ENCODE measurements around the gene TMCO4. TPM values are rescaled to one million over a fixed set of nuclear protein-coding genes. Genes with fewer than 3 reads are reported as not detected.
A peak's percentile ranks its signal among the peaks of the same experiment; 100 is the strongest.

TMCO4 gene
- total RNA-seq, 1 donor: 27.5 TPM

- no peaks in the 10 kb centered on the region for H3K36me3 ChIP-seq (ENCODE audit: insufficient read depth, low read length)
- no peaks in the 10 kb centered on the region for H4K20me1 ChIP-seq (ENCODE audit: insufficient read depth, low read length)
- H2AFZ ChIP-seq (ENCODE audit: low read length): no peak overlapping the region
- no peaks in the 10 kb centered on the region for H3K27me3 ChIP-seq (ENCODE audit: insufficient read depth, low read length)
- H3K9me3 ChIP-seq (ENCODE audit: low read depth, low read length): no peaks in the 10 kb centered on the region
- no peak for TF ChIP-seq CTCF (IDR thresholded peaks at IDR 0.05; ENCODE audit: extremely low read depth, low read depth, low read length)
- no peak overlapping the region for H3K27ac ChIP-seq (ENCODE audit: low read depth, low read length)
- peak; percentile 53 for DNase-seq (ENCODE audit: insufficient read length, low spot score, missing footprints)
- no peaks in the 10 kb centered on the region for H3K79me2 ChIP-seq (ENCODE audit: insufficient read depth, low read length)
- no peak overlapping the region for H3K4me2 ChIP-seq (ENCODE audit: insufficient read depth, low read length)
- H3K4me1 ChIP-seq (ENCODE audit: insufficient read depth, low read length): peaks cover 14% of the 10 kb centered on the region
- no peak overlapping the region for H3K4me3 ChIP-seq (ENCODE audit: insufficient read depth, low read length)
Measured at GRCh38 chr1:19804831-19805251, 5.1 kb upstream of the TMCO4 start.

- Histone ChIP-seq H3K27me3 (ENCODE audit: insufficient read depth, low read length) (no peaks in the 10 kb centered on the region), H2AFZ (ENCODE audit: low read length) (no peak overlapping the region), H3K79me2 (ENCODE audit: insufficient read depth, low read length) (no peaks in the 10 kb centered on the region), H4K20me1 (ENCODE audit: insufficient read depth, low read length) (no peaks in the 10 kb centered on the region), H3K9me3 (ENCODE audit: low read depth, low read length) (no peaks in the 10 kb centered on the region), H3K36me3 (ENCODE audit: insufficient read depth, low read length) (no peaks in the 10 kb centered on the region), H3K4me1 (ENCODE audit: insufficient read depth, low read length) (peaks cover 29% of the 10 kb centered on the region), H3K4me2 (ENCODE audit: insufficient read depth, low read length) (no peak overlapping the region), H3K4me3 (ENCODE audit: insufficient read depth, low read length) (no peak overlapping the region), H3K27ac (ENCODE audit: low read depth, low read length) (no peak overlapping the region)
- TF ChIP-seq CTCF (IDR thresholded peaks at IDR 0.05; ENCODE audit: extremely low read depth, low read depth, low read length): no peak
- DNase-seq (ENCODE audit: insufficient read length, low spot score, missing footprints): no peak
Measured at GRCh38 chr1:19802269-19802668, 2.6 kb upstream of the TMCO4 start.

GRCh38 chr1:19800076-19800804 is 524 bp upstream of the TMCO4 start:
- no peaks in the 10 kb centered on the region for H3K36me3 ChIP-seq (ENCODE audit: insufficient read depth, low read length)
- peak; percentile 94 for DNase-seq (ENCODE audit: insufficient read length, low spot score, missing footprints)
- H3K27me3 ChIP-seq (ENCODE audit: insufficient read depth, low read length): no peaks in the 10 kb centered on the region
- H3K9me3 ChIP-seq (ENCODE audit: low read depth, low read length): no peaks in the 10 kb centered on the region
- peaks cover 29% of the 10 kb centered on the region for H3K4me1 ChIP-seq (ENCODE audit: insufficient read depth, low read length)
- no peaks in the 10 kb centered on the region for H3K79me2 ChIP-seq (ENCODE audit: insufficient read depth, low read length)
- H3K4me2 ChIP-seq (ENCODE audit: insufficient read depth, low read length): peak overlapping the region; percentile 92
- H4K20me1 ChIP-seq (ENCODE audit: insufficient read depth, low read length): no peaks in the 10 kb centered on the region
- H3K4me3 ChIP-seq (ENCODE audit: insufficient read depth, low read length): peak overlapping the region; percentile 84
- peak overlapping the region; percentile 80 for H3K27ac ChIP-seq (ENCODE audit: low read depth, low read length)
- peak overlapping the region; percentile 87 for H2AFZ ChIP-seq (ENCODE audit: low read length)
- TF ChIP-seq CTCF (IDR thresholded peaks at IDR 0.05; ENCODE audit: extremely low read depth, low read depth, low read length): no peak

- Histone ChIP-seq H3K27me3 (ENCODE audit: insufficient read depth, low read length) (no peaks in the 10 kb centered on the region), H2AFZ (ENCODE audit: low read length) (peak overlapping the region; percentile 85), H3K4me3 (ENCODE audit: insufficient read depth, low read length) (peak overlapping the region; percentile 84), H3K9me3 (ENCODE audit: low read depth, low read length) (no peaks in the 10 kb centered on the region), H3K36me3 (ENCODE audit: insufficient read depth, low read length) (no peaks in the 10 kb centered on the region), H3K79me2 (ENCODE audit: insufficient read depth, low read length) (no peaks in the 10 kb centered on the region), H3K4me2 (ENCODE audit: insufficient read depth, low read length) (peak overlapping the region; percentile 92), H3K4me1 (ENCODE audit: insufficient read depth, low read length) (peaks cover 29% of the 10 kb centered on the region), H4K20me1 (ENCODE audit: insufficient read depth, low read length) (no peaks in the 10 kb centered on the region), H3K27ac (ENCODE audit: low read depth, low read length) (no peak overlapping the region)
- DNase-seq (ENCODE audit: insufficient read length, low spot score, missing footprints): peak; percentile 66
- TF ChIP-seq CTCF (IDR thresholded peaks at IDR 0.05; ENCODE audit: extremely low read depth, low read depth, low read length): no peak
Measured at GRCh38 chr1:19798486-19799229, 1.1 kb downstream of the TMCO4 start.

All from osteoblast (primary cell).